Raji (cell line): Measurements from ENCODE around the gene BAD.
A peak's percentile ranks its signal among the peaks of the same experiment; 100 is the strongest.

ENCODE experiments used
- POLR2A ChIP-seq: IDR thresholded peaks from 2 replicates; pipeline ENCODE4 v1.6.1; 2011; ENCODE audit warnings: low read depth, low read length, control low read depth; ENCODE audit not compliant: insufficient read depth

The BAD gene

DNA sequence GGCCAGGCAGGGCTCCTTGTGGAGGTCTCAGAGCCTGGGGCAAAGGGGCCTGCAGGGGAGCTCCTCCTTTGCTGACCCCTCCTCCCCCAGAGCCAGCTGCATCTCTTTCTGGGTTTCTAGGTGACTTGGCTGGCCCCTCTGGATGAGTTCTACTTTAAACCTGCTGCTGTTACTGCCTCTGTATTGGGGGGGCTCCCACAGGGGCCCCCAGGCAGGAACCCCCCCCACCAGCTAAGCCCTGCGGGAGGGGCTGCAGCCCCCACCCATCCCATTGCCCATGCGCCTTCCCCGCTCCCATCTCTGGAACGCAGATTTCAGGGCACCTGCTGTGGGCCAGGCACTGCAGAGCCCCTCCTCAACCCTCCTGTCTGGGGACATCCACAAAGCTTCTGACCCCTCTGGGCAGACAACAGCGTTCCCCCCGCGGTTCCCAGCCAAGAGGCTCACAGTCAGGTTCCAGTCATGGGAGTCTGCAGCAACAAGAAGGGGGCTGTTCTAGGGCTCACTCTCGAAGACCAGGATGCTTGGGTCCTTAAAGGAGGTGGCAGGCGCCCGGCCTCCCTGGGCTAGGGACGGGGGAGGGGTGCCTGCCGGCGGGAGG lies 34.0 kb downstream of the BAD start:
- no peak for TF ChIP-seq POLR2A

GRCh38 chr11:64249563-64250414 lies 34.7 kb downstream of the BAD start:
- TF ChIP-seq POLR2A, result no peak

DNA sequence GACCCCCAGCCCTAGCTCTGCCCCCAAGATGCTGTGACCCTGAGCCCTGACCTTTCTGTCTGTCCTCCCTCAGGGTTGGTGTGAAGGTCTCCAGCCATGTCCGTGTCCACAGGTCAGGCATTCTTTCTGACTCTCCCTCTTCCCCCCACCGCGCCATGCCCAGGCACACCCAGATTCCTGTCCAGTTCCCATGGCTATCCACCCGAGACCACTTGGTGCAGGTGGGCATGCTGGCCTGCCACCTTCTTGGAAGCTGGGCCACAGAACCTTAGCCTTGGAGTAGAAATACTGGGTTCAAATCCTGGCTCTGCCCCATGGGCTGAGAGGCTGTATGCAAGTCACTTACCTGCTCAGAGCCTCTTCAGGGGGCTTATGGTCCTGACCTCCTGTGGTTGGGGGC lies 35.4 kb downstream of the BAD start:
- no peak for TF ChIP-seq POLR2A

- TF ChIP-seq POLR2A, result no peak
These were observed 35.9 kb downstream of the BAD start for GRCh38 chr11:64248578-64248977.

DNA sequence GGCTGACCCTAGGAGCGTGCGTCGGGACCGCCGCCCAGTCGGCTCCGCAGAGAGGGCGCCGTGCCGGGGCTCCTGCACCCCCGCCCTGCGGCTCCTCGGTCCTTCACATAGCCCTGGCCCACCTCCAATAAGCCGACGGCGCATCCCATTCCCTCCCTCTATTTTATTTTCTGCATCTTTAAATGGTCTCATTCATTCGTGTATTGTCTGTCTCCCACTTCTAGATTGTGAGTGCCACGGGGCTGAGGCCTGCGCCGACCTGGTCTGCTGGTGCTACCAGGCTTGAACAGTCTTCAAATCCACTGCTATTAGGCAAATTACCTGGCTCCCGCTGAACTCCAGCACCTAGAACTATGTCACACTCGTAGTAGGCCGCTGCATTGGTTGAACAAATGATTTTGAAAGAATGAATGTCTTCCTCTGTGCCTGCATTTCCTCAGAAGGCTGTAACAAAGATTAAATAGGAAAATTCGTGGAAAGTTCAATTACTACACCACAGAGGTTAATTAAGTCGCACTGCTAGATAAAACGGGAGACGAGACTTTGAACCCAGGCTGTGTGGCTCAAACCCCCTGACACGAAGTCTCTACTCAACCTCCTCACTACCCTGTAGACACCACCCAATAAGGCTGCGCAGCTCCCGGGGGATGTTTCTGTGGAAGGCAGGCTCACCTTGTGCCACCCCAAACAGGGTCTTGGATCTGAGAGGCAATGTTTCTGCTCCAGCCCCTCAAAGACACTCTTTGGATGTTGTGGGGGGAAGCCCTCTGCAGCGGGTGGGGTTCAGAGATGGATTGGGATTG lies 36.5 kb downstream of the BAD start:
- TF ChIP-seq POLR2A, result no peak

- TF ChIP-seq POLR2A, result peak; percentile 65
These were observed 37.4 kb downstream of the BAD start, which contains the start of gene PPP1R14B for GRCh38 chr11:64246871-64247728. Gene PPP1R14B (minus strand): TSS chr11:64246943. CDS start chr11:64246673, 270 bp downstream.

DNA sequence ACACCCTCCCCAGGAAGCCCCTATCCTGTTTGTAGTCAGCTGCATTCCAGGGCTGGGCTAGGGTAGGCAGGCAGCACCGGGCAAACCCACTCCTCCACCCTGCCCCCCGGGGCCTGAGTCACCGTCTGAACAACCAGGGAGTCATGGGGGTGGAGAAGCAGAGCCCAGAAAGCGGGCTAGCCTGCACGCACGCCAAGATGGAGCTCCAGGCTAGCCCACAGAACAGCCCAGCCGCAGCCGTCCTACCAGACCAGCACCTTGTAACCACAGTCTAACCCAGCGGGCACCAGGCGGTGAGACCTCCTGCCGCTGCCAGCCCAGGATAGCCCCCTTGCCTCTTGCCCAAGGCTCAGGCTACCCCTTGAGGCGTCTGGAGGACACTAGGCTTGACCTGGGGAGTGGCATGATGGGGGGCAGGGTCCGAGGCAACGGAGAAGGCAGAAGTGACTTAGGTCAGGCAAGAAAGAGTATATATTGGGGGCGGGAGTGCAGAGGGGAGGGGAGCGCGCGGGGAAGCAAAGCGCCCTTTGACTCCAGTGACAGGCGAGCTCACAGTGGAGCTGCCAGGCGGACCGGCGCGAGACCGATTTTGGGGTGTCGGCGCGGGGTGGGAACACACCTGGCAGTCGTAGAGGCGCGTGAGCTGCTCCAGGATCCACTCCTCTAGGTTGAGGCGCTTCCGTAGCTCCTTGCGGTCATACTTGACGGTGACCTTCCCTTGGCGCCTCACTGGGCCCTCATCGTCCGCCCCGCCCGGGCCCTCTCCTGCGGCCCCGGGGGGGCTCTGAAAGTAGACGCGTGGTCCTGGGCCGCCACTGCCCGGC lies 38.5 kb downstream of the BAD start:
- no peak for TF ChIP-seq POLR2A

DNA sequence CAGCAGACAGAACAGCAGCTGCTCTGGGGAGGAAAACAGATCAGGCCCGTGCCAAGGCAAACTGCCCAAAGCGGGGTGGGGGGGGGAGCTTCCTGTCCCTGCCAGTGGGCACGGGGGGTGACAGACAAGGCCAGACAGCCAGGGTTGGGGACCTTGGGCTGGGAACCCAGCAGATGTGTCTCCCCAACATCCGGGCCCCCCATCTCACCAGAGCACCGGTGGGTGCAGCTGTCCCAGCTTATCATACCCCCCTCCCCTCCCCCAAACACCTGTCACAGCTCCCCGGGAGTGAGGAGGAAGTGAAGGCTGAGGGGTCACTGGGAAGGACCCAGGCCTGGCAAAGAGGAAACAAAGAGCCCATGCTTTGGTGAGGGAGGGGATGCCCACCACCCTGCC lies 39.1 kb downstream of the BAD start:
- TF ChIP-seq POLR2A, result no peak

DNA sequence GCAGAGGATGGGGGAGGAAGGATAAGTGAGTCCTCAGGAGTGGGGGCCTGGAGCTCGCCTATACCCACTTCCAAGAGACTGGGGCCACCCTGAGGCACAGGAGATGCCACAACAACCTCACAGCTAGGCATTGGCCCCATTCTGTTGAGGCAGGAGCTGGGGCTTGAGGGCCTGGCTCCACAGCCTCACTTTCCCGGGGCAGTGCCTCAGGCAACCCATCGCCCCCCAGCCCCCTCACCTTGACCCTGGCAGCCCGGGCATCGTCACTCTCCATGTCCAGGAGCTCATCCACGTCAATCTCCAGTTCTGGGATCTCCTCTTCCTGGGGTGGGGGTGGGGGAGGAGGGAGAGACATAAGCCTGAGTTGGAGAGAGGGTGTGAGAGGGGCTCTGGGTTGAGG lies 39.5 kb downstream of the BAD start:
- TF ChIP-seq POLR2A, result no peak

DNA sequence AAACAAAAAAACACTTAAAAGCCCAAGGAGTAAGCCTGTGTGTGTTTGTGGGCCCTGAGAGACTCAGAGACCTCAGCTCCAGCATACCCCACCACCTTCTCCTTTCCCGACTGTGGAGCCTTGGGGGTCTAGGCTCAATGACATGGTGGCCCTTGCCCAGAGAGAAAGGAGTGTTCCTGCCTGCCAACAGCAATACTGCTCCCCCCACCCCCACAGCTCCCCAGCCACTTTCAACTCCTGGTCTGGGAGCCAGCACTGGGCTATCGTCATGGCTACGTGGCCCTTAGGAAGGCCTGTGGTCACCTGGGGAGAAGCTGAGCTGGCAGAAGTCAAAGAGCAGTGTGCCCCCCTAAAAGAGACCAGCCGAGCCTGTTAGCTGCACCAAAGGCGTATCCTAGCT lies 40.4 kb downstream of the BAD start:
- no peak for TF ChIP-seq POLR2A

DNA sequence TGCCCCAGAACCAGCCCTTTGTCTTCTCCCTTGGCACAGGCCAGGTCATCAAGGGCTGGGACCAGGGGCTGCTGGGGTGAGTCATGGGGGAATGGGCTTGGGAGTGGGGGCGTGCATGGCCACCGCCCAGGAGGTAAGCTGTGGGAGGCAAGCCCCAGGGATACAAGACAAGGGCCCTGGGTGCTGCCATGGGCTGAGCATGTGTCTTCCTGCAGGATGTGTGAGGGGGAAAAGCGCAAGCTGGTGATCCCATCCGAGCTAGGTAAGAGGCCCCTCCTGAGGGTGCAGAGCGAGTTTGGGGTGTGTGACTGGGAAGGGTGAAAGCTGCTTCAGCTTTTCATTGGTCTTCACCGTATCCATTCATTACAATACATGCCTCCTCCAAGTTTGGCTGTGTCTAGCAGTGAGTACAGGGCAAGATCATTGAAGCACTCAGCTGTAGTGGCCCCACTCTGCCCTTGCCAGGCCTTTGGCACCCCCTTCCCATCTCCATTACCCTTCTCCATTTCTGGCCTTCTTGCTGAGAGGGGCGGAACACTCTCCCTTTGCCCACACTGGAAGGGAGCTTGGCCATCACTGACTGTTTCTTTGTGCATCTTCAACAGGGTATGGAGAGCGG lies 41.1 kb downstream of the BAD start:
- peak; percentile 36; the same call in 1 of the 2 replicates for TF ChIP-seq POLR2A

GRCh38 chr11:64241491-64242374 lies 42.7 kb downstream of the BAD start:
- TF ChIP-seq POLR2A, result peak; percentile 63

DNA sequence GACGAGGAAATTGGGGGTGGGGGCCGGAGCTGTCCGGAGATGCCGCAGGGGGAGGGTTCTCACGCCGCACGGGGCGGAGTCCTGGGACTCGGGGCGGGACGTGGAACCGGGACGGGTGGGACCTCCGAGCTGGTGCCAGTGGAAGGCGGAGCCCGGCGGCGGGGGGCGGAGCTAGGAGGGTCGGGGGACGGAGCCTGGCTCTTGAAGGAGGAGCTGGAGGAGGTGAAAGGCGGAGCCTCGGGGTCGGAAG lies 43.3 kb downstream of the BAD start:
- no peak for TF ChIP-seq POLR2A
